T follicular helper cell (primary cell): Measurements from ENCODE around the gene NUP188.
A peak's percentile ranks its signal among the peaks of the same experiment; 100 is the strongest.

Source experiments
- DNase-seq: peaks from one replicate; pipeline ENCODE4 v3.0.0-alpha.2; 2020; ENCODE audit warnings: low read depth

NUP188 gene

GRCh38 chr9:129007766-129008468, 60.4 kb downstream of the NUP188 start:
- DNase-seq, result no peak

- DNase-seq, result no peak
Measured at GRCh38 chr9:129008469-129008965, 61.0 kb downstream of the NUP188 start.

GRCh38 chr9:129008986-129009583, 61.6 kb downstream of the NUP188 start:
- DNase-seq, result no peak

- DNase-seq, result no peak
Measured at GRCh38 chr9:129009584-129010141, 62.2 kb downstream of the NUP188 start.

GRCh38 chr9:129010267-129010975, 62.9 kb downstream of the NUP188 start:
- DNase-seq, result no peak

- no peak for DNase-seq
Measured at GRCh38 chr9:129011170-129011569, 63.7 kb downstream of the NUP188 start.

- DNase-seq, result no peak
Measured at GRCh38 chr9:129011761-129012181, 64.3 kb downstream of the NUP188 start.

GRCh38 chr9:129012343-129012742, 64.8 kb downstream of the NUP188 start:
- no peak for DNase-seq

- no peak for DNase-seq
Measured at GRCh38 chr9:129012893-129013448, 65.5 kb downstream of the NUP188 start.

- no peak for DNase-seq
Measured at GRCh38 chr9:129013674-129014073, 66.2 kb downstream of the NUP188 start.

GRCh38 chr9:129014124-129014523, 66.6 kb downstream of the NUP188 start:
- no peak for DNase-seq

- no peak for DNase-seq
Measured at GRCh38 chr9:129014608-129015007, 67.1 kb downstream of the NUP188 start.

- DNase-seq, result no peak
Measured at GRCh38 chr9:129021091-129021490, 73.6 kb downstream of the NUP188 start.

GRCh38 chr9:129022037-129022436, 74.5 kb downstream of the NUP188 start:
- no peak for DNase-seq

- no peak for DNase-seq
Measured at GRCh38 chr9:129023036-129023907, 75.8 kb downstream of the NUP188 start.

- DNase-seq, result no peak
Measured at GRCh38 chr9:129023908-129024233, 76.4 kb downstream of the NUP188 start.

GRCh38 chr9:129026442-129027223, 79.1 kb downstream of the NUP188 start:
- DNase-seq, result no peak

- DNase-seq, result no peak
Measured at GRCh38 chr9:129027224-129027684, 79.8 kb downstream of the NUP188 start.

- peak; percentile 66 for DNase-seq
Measured at GRCh38 chr9:129027685-129028191, 80.2 kb downstream of the NUP188 start.
